GM12875 (cell line): Measurements from ENCODE around the gene SULT1A1.
A peak's percentile ranks its signal among the peaks of the same experiment; 100 is the strongest.
"Not testable (repeated sequence)": the region's sequence is repeated elsewhere in the genome, so short reads cannot be mapped to it uniquely, and the experiment has no call there.

Experiments
- H3K4me3 ChIP-seq: one replicate; pipeline ENCODE4 v1.5.1; 2011; ENCODE audit warnings: low read depth, low read length, control low read depth
- CTCF ChIP-seq: IDR thresholded peaks from 2 replicates; pipeline ENCODE4 v1.5.1; 2011; ENCODE audit warnings: low read depth, mild to moderate bottlenecking, control low read depth, inconsistent platforms, low read length, moderate library complexity, borderline replicate concordance; ENCODE audit not compliant: insufficient read depth

Gene SULT1A1

GRCh38 chr16:28617874-28618273, 8.0 kb upstream of the SULT1A1 start:
- no peak for TF ChIP-seq CTCF
- no peak overlapping the region for H3K4me3 ChIP-seq

GRCh38 chr16:28616636-28617035, 6.8 kb upstream of the SULT1A1 start:
- H3K4me3 ChIP-seq, result no peak overlapping the region
- TF ChIP-seq CTCF, result no peak

- H3K4me3 ChIP-seq, result not testable (repeated sequence)
Measured at GRCh38 chr16:28616224-28616577, 6.4 kb upstream of the SULT1A1 start.

- TF ChIP-seq CTCF, result peak; percentile 63
- not testable (repeated sequence) for H3K4me3 ChIP-seq
Measured at GRCh38 chr16:28615486-28616223, 5.8 kb upstream of the SULT1A1 start.

GRCh38 chr16:28614561-28614960, 4.7 kb upstream of the SULT1A1 start:
- not testable (repeated sequence) for H3K4me3 ChIP-seq

GRCh38 chr16:28613912-28614311, 4.1 kb upstream of the SULT1A1 start:
- H3K4me3 ChIP-seq, result not testable (repeated sequence)

- H3K4me3 ChIP-seq, result not testable (repeated sequence)
Measured at GRCh38 chr16:28612359-28613280, 2.8 kb upstream of the SULT1A1 start.

GRCh38 chr16:28610595-28611191, 849 bp upstream of the SULT1A1 start:
- no peak for TF ChIP-seq CTCF
- no peak overlapping the region for H3K4me3 ChIP-seq

- not testable (repeated sequence) for H3K4me3 ChIP-seq
Measured at GRCh38 chr16:28608867-28609596, 812 bp downstream of the SULT1A1 start.

GRCh38 chr16:28608496-28608808, 1.4 kb downstream of the SULT1A1 start:
- not testable (repeated sequence) for H3K4me3 ChIP-seq

GRCh38 chr16:28607681-28608495, 2.0 kb downstream of the SULT1A1 start:
- not testable (repeated sequence) for H3K4me3 ChIP-seq
